Measurements from ENCODE around the gene DNMBP.
"Not testable (repeated sequence)": the region's sequence is repeated elsewhere in the genome, so short reads cannot be mapped to it uniquely, and the experiment has no call there.

Gene DNMBP

DNA sequence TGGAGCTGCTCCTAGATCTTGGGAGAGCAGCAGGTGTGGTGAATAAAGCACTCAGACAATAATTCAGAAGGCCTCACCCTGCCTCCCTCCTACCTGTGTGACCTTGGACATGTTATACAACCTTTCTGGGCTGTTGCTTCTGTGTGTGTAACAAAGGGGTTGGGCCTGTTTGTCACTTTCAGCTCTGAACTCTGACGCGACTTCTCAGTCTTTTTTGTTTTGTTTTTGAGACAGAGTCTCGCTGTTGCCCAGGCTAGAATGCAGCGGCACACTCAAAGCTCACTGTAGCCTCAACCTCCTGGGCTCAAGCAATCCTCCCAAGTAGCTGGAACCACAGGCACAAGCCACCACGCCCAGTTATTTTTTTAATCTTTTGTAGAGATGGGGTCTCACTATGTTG lies 89.3 kb downstream of the DNMBP start:
- H3K4me3 ChIP-seq (ENCODE audit: low read depth, low read length), result no peak overlapping the region

GRCh38 chr10:99917963-99918825 lies 91.6 kb downstream of the DNMBP start:
- no peak overlapping the region for H3K4me3 ChIP-seq (ENCODE audit: low read depth, low read length)

- H3K4me3 ChIP-seq (ENCODE audit: low read depth, low read length), result no peak overlapping the region
These were observed 93.0 kb downstream of the DNMBP start for GRCh38 chr10:99916776-99917175.

DNA sequence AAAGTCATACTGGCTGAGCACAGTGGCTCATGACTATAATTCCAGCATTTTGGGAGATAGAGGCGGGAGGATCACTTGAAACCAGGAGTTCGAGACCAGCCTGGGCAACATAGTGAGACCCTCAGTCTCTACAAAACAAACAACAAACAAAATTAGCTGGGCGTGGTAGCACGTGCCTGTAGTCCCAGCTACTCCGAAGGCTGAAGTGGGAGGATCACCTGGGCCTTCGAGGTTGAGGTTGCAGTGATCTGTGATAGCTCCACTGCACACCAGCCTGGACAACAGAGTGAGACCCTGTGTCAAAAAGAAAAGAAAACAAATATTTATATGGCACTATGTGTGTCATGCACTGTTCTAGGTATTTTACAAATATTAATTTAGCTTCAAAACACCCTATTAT lies 94.3 kb downstream of the DNMBP start:
- H3K4me3 ChIP-seq (ENCODE audit: low read depth, low read length), result no peak overlapping the region

DNA sequence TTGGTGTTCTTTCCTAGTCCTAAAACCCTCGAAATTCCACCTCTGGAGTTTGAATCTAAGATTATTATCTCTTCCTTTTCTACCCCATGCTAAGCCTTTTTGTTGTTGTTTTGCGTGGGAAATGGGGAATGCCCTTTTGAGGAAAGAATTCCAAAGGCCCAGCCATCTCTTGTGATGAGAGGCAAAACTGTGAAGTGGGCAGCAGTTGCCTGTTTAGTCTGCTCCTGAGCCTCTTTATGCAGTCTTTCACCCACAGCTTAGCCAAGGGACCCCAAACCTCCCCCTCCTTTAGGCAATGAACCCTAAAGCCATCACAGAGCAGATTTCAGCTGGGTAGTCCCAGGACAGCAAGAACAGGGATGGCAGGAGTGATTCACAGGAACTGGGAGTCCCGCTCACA lies 95.5 kb downstream of the DNMBP start:
- H3K4me3 ChIP-seq (ENCODE audit: low read depth, low read length), result no peak overlapping the region

DNA sequence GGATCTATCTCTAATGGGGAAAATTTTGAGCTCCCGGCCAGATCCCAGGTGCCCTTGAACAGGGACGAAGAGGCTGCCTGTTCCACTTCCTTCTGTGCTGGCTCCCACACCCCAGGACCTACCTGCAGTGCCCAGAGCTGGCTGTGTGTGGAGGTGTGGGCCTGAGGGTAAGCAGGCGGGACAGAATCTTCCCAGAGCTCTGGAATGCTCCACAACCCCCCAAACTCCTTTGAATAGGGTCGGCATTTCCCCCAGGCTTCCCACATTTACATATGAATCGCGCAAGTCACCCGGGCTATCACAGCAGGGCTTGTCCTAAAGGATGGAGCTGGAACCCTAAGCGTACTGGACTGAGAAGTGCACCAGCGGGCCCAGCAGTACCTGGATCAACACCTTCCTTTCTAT lies 95.9 kb downstream of the DNMBP start:
- peak overlapping the region; percentile 72 for H3K4me3 ChIP-seq (ENCODE audit: low read depth, low read length)

- peak overlapping the region; percentile 72 for H3K4me3 ChIP-seq (ENCODE audit: low read depth, low read length)
These were observed 97.7 kb downstream of the DNMBP start for GRCh38 chr10:99912041-99912440.

DNA sequence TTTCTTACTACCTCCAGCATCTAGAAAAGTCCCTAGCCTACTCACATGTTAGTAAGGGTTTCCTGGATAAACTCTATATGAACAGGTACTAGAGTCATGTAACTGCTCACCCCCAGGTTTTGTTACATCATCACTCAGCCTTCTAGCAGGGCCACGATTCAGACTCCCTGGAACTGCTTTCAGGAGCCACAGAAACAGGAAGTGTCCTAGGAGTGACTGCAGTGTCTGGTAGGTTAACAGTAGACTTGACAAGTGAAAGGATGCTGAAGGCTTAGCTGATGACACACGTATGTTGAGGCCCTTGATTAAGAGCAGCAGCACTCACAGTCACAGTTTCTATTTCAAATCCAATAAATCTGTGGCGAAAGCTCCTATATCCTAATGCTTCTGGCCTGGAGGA lies 101.2 kb downstream of the DNMBP start:
- H3K4me3 ChIP-seq (ENCODE audit: low read depth, low read length), result no peak overlapping the region

DNA sequence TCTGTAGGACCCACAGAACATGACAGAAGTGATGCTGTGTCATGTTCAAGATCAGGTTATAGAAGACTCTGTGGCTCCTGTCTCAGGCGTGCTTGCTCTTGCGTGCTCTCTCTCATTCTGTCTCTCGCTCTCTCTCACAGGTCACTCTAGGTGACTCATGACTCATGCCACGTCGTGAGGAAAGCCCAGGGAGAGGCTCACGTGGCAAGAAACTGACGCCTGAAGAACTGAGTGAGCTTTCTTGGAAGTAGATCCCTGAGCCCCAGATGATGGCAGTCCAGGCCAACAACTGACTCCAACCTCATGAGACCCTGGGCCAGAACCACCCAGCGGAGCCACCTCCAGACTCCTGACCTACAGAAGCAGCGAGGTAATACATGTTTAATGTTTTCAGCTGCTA lies 103.3 kb downstream of the DNMBP start:
- H3K4me3 ChIP-seq (ENCODE audit: low read depth, low read length), result no peak overlapping the region

- no peak overlapping the region for H3K4me3 ChIP-seq (ENCODE audit: low read depth, low read length)
These were observed 103.8 kb downstream of the DNMBP start for GRCh38 chr10:99905971-99906370.

DNA sequence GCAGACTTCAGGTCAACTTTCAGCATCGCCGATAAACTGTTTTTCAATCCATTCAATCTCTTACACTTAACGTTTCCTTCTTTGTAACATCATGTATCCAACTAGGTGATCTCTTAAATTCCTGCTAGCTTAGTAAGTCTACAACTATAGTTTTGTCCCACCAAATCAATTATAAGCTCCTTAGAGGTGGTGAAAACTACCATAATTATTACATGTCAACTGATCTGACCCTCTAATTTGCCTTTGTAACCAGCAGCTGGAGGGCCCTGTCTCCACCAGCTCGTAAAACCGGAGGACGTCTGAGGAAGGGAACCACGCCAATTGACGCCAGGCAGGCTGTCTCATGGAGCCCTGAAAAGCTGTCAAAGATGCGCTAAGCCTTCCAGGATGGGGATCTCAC lies 113.9 kb downstream of the DNMBP start:
- no peak overlapping the region for H3K4me3 ChIP-seq (ENCODE audit: low read depth, low read length)

DNA sequence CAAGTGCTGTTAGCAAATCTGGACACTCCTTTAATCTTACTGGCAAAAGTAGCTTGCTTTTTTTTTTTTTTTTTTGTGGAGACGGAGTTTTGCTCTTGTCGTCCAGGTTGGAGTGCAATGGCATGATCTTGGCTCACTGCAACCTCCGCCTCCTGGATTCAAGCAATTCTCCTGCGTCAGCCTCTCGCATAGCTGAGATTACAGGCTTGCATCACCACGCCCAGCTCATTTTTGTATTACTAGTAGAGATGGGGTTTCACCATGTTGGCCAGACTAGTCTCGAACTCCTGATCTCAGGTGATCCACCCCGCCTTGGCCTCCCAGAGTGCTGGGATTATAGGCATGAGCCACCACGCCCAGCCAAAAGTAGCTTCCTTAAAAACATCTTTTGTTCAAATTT lies 114.7 kb downstream of the DNMBP start:
- H3K4me3 ChIP-seq (ENCODE audit: low read depth, low read length), result not testable (repeated sequence)

DNA sequence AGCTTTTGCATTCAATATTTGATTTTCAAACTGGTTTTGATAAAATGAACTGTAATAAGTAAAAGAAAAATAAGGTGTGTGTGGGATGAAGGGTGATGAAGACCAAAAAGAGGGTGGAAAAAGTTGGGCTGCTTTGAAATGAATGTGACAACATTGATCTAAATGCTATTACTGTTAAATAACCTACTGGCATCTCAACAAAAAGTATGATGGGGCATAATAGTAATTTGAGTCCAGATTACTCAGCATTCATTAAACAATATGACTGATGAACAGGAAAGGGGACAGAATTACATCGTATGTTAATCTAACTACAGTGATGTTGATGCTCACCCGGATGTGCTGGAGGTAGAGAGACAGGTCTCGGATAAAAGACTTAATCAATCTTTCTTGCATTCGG lies 115.1 kb downstream of the DNMBP start:
- H3K4me3 ChIP-seq (ENCODE audit: low read depth, low read length), result no peak overlapping the region

- no peak overlapping the region for H3K4me3 ChIP-seq (ENCODE audit: low read depth, low read length)
These were observed 121.1 kb downstream of the DNMBP start for GRCh38 chr10:99888622-99889021.

GRCh38 chr10:99883523-99883922 lies 126.2 kb downstream of the DNMBP start:
- no peak overlapping the region for H3K4me3 ChIP-seq (ENCODE audit: low read depth, low read length)

DNA sequence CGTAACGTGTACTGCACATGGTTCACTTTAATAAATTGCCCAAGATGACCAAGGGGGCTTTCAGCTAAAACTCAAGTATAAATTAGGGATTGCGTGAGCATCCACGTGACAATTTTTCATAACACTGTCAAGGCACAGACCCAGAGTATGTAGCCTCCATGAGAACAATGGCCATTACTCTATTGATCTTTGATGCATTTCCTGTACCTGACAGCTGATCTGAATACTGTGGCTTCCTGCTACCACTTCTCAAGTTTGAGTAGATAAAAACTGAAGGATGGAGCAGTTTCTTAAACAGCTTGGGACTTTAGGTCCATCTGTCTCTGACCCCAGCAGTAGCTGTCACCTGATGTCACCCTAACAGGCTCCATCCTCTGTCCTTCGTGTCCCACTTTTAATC lies 128.4 kb downstream of the DNMBP start:
- H3K4me3 ChIP-seq (ENCODE audit: low read depth, low read length), result no peak overlapping the region

GRCh38 chr10:99880080-99880835 lies 129.5 kb downstream of the DNMBP start:
- H3K4me3 ChIP-seq (ENCODE audit: low read depth, low read length), result no peak overlapping the region

DNA sequence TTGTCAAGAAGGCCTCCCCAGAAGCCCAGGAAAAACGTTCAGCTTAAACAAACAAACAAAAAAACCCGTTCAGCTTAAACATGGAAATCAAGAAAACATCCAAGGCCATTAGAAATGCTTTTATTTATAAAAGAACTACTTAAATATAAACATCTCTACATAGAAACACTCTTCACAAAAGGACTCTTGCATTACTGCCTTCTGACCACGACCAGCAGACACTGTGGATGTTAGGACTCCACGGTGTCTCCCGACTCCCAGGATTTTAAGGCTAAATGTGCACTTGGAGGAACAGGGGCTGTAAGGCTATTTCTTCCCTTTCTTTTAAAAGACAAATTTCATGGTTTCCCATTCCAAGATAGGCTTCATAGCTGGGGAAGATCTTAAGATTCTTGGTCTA lies 134.3 kb downstream of the DNMBP start:
- H3K4me3 ChIP-seq (ENCODE audit: low read depth, low read length), result no peak overlapping the region

DNA sequence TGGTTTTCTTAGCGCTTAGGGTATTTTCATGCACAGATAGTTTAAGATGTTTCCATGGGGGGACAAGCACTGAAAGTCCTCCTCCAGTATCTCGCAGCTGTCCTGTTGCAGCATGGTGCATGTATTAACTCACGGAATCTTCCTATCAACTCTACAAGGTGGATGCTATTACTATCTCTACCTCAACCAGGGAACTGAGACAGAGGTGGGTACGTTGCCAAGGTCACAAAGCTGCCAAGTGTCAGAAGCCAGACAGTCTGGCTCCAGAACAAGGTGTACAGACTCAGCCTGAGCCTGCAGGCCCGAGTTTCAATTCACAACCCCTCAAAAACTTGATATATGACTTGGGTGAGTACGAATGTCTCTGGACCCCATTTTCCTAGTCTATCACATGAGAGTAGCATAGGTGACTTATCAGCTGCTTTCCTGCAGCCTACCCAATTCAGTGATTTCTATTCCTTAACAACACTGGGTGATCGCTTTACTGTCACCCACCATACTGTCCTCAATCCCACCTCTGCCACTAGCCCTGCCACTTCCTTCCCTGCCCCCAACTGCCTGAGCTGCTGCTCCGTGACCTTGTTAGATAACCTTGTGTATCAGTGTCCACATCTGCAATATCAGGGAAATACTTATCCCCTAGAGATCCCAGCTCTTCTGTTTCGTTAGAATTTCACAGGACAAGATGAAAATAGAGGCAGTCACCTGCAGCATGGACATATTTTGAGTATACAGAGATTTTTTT lies 135.2 kb downstream of the DNMBP start:
- no peak overlapping the region for H3K4me3 ChIP-seq (ENCODE audit: low read depth, low read length)

GRCh38 chr10:99873846-99874245 lies 135.9 kb downstream of the DNMBP start:
- no peak overlapping the region for H3K4me3 ChIP-seq (ENCODE audit: low read depth, low read length)

DNA sequence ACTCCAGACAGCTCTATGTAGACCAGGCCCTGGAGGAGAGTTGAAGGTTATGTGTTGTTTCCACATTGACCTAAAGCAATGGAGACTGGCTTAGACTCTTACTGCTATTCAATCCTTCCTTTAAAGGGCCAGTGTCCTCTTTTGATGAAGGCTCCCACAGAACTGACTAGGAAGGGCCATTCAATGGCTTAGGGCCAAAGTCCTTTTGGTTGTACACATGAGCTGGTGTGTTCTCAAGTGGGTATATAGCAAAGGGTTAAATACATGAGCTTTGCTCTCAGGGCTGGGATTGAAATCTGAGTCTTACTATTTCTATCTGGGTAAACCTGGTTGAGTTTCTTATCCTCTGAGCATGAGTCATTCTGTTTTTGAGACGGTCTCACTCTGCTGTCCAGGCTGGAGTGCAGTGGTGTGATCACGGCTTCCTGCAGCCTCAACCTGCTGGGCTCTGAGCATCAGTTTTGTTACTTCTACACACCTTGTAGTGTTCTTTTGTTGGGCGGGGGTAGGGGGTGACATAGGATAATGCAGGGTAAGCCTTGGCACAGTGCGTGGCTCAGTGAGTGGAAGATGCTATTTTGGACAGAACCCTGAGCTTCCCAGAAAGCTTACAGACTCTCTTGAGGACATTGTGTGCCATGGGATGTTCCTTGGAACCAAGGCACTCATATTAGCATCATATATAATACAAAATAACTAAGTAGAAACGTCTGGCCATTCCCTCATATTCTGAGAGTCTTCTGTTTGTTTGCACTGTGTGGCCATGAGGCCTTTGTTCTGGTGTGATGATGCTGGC lies 137.2 kb downstream of the DNMBP start:
- H3K4me3 ChIP-seq (ENCODE audit: low read depth, low read length), result no peak overlapping the region
